ENCODE data around the gene FNBP1.

The FNBP1 gene

GRCh38 chr9:129869585-129870501, 173.1 kb downstream of the FNBP1 start:
- DNase-seq = no peak

- DNase-seq = no peak
These were observed 174.0 kb downstream of the FNBP1 start for GRCh38 chr9:129868872-129869486.

GRCh38 chr9:129868023-129868871, 174.7 kb downstream of the FNBP1 start:
- DNase-seq = no peak

DNA sequence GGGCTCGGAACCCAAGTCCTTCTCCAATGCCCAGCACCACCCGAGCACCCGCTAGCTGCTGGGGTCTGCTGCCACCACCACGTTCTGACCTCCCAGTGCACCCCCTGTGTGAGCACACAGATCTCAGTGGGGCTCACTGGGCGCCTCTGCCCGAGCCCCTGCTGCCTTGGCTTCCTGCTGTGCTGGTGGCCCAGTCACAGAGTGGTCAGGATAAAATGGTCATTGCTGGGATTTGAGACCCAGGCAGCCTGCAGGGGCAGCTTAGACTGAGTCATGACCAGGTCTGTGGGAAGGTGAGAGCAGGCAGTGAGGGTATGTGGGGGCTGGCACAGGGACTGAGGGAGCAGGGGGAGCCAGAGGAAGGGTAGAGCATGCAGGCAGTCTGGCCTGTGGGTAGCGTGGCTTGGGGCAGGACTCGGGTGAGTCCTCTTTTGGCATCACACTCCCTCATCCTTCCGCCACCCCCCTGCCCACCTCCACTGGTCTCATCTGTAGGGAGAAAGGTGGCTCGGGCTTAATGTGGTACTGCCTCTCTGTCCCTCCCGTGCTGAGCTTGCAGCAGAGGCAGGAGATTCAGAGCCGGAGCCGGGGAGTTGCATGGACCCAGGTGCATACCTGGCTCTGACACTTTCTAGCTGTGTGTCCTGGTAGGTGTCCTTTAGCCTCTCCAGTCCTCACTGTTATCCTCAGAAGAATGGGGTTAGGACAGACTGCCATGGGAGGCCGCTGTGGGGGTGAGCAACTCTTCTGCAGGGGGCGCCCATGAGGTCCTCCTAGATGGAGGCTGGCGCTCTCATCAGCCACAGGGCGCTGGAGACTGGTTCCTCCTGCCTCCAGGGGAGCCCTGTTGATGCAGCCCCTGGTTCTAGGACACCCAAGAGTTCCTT, 175.6 kb downstream of the FNBP1 start:
- no peak for DNase-seq

DNA sequence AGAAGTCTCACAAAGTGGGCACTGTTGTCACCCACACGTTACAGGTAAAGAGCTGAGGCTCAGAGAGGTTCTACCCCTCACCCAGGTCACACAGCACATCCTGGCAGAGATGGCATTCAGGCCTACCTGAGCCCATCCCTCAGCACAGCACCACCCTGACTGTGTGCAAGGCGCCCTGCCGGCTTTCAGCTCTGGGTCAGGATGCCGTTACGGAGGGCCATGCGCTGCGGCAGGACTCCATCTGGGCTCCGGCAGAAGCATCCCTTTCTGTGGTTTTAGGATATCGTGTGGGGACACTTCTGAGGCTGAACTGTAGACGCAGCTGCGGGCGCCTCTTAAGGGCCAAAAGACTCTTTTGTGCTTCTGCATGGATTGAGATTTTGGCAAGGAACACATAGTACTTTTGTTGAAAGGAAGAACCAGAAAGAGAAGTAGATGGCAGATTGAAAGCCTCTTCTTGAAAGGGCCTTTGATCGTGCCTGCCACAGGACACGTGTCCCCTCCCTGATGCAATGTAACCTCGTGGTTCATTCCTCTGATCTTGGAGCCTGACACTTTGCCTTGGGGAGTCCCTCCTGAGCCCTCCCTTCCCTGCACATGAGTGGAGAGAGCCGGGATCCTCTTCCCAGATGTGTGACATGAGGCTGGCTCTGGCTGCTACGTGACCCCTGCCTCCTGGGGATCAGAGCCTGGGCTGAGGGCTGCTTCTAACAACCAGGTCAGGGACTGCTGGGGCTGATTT, 176.4 kb downstream of the FNBP1 start:
- no peak for DNase-seq

GRCh38 chr9:129865668-129866320, 177.2 kb downstream of the FNBP1 start:
- no peak for DNase-seq

GRCh38 chr9:129864991-129865647, 177.9 kb downstream of the FNBP1 start:
- DNase-seq = no peak

- DNase-seq = no peak
These were observed 179.8 kb downstream of the FNBP1 start for GRCh38 chr9:129863059-129863690.

DNA sequence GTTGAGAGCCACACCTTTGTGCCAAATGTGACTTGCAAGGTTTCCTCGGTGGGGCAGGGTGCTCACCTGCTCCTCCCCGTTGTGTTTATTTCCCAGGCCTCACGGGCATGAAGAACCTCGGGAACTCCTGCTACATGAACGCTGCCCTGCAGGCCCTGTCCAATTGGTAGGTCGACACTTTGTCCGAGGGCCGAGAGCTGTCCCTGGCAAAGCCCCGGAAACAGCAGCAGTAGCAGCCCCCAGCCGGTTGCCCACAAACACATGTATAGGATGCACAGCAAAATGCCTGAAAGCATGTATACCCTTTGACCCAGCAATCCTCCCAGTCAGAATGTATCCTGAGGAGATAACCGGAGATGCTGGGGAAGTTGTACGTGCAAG, 181.6 kb downstream of the FNBP1 start:
- no peak for DNase-seq

DNA sequence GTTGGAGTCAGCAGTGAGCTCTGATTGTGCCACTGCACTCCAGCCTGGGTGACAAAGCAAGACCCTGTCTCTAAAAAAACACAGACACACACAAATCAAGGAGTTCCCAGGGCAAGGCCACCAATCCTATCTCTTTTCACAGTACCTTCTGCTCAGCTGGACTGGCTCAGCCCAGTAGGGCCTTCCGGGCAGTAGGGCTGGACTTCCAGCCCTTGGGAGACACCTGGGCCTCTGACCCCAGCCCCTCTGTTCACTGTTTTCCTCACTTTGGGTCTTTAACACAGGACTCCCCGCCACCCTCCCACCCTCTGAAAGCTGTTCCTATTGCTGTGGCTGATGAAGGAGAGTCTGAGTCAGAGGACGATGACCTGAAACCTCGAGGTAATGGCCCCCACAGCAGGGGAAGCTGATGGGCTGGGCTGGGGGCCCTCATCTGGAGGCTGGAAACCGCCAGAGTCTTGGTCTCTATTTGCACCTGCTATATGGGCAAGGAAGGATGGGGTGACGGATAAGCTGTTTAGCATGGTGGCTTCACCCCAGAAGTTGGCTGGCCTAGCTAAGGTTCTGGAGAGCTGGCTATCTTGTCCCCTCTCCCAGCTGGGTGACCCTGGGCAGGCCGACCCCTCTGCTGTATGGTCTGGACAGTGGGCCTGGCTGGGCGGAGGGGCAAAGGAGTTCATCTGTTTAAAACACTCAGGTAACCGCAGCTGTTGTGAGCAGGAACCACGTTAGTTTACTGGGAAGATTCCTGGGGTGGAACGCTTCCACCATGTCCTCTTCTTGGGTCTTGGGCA, 182.1 kb downstream of the FNBP1 start:
- no peak for DNase-seq

- no peak for DNase-seq
These were observed 184.6 kb downstream of the FNBP1 start for GRCh38 chr9:129858167-129858962.

DNA sequence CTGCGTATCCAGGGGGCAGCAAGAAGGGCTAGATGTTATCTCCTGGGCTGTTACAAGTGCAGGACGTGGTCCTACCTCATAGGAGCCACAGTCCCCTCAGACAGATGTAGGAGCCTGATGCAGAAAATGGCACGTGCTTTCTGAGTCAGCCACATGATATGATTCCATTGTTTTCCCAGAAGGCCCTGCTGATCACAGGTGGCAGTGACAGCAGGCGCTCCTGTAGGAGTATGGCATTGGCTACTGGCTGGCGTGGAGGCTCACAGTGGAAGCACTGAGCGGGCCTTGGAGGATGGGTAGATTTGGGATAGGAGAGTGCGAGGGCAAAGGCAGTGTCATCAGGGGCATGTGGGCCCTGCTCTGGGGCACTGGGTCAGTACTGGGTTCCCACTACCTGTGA, 185.8 kb downstream of the FNBP1 start:
- DNase-seq = no peak

GRCh38 chr9:129854588-129855110, 188.3 kb downstream of the FNBP1 start:
- no peak for DNase-seq

DNA sequence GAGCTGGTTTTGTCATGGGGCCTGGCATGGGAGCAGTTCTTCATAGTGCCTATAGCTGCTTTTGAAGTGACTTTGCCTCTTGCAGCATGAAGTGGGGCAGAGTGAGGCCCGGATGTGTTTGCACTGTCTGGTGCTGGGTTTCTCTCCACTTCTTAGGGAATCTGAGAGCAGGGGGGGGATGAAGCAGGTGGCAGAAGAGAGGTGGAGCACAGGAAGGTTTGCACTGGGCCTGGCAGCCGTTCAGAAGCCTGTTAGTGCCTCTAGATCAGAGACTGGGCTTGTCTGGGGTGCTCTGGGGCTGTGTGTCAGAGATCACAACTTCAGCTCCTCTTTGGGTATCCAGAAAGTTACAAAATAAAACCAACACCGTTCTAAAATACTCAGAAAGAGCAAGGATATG, 189.4 kb downstream of the FNBP1 start:
- DNase-seq = no peak

DNA sequence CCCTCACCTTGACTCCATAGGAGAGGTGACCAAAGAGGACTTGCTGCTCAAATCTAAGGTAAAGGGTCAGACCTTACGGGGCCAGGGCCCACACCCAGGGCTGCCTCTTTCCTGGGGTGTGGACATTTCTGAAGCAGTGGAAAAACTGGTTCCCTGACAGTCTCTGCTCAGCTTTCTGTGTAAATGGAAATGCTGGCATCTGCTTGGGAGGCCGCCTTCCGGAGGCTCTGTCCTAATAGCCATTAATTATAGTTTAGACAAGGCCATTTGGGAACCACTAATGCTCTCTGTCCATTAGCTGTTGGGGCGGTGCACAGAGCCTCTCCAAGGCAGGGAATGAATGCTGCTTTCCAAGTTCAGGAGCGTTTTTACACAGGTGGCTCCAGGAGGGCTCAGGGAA, 190.4 kb downstream of the FNBP1 start:
- DNase-seq = no peak

DNA sequence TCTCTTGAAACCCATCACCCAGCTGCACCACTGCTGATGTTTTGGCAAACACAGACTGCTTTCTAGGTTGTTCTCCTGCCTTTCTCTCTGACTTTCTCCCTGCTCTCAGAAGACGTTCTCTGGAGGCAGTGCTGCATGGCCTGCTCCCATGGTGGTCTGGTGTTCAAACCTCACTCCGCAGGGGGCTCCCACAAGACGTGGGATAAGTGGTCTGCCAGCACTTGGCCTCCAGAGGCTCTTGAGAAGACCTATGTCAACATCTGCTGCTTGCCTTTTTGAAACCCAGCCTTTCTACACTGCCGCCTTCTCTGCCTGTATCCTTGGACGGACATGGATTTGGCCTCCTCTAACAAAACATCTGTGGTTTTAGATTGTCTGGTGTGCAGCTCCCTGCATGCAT, 191.2 kb downstream of the FNBP1 start:
- DNase-seq = no peak

DNA sequence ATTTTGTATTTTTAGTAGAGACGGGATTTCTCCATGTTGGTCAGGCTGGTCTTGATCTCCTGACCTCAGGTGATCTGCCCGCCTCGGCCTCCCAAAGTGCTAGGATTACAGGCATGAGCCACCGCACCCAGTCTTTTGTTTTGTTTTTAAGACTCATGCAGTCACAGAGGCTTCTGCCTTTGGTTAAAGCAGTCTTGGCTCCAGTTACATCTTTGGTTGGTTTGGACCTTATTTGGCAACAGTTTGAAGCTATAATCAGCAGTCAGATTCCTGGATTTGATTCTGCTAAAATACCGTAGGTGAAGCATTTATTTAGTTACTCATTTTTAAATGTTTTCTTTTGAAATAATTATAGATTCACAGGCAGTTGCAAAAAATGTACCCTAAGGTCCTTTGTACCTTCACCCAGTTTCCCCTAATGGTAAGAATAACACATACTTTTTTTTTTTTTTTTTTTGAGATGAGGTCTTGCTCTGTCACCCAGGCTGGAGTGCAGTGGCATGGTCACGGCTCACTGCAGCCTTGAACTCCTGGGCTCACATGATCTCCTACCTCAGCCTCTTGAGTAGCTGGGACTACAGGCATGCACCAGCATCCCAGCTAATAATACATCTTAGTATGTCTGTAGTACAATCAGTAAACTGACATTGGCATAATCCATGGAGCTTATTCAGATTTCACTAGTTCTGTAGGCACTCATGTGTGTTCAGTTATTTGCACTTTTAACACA, 192.0 kb downstream of the FNBP1 start:
- DNase-seq = no peak

Data from DMS53 (cell line).